ENCODE data around the gene SMIM34.
"Not testable (repeated sequence)": the region's sequence is repeated elsewhere in the genome, so short reads cannot be mapped to it uniquely, and the experiment has no call there.

GRCh38 chr21:34400522-34400921 is 23.2 kb downstream of the SMIM34 start:
- TF ChIP-seq, protein P1, sequence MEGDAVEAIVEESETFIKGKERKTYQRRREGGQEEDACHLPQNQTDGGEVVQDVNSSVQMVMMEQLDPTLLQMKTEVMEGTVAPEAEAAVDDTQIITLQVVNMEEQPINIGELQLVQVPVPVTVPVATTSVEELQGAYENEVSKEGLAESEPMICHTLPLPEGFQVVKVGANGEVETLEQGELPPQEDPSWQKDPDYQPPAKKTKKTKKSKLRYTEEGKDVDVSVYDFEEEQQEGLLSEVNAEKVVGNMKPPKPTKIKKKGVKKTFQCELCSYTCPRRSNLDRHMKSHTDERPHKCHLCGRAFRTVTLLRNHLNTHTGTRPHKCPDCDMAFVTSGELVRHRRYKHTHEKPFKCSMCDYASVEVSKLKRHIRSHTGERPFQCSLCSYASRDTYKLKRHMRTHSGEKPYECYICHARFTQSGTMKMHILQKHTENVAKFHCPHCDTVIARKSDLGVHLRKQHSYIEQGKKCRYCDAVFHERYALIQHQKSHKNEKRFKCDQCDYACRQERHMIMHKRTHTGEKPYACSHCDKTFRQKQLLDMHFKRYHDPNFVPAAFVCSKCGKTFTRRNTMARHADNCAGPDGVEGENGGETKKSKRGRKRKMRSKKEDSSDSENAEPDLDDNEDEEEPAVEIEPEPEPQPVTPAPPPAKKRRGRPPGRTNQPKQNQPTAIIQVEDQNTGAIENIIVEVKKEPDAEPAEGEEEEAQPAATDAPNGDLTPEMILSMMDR (IDR thresholded peaks at IDR 0.05; ENCODE audit: poor library complexity, severe bottlenecking) = not testable (repeated sequence)
- not testable (repeated sequence) for TF ChIP-seq EP300 (conservative IDR thresholded peaks at IDR 0.05; ENCODE audit: poor library complexity, severe bottlenecking); EZH2 (IDR thresholded peaks at IDR 0.05; ENCODE audit: borderline replicate concordance, insufficient read depth, low read length, poor library complexity, severe bottlenecking)
- TF ChIP-seq, protein P2, sequence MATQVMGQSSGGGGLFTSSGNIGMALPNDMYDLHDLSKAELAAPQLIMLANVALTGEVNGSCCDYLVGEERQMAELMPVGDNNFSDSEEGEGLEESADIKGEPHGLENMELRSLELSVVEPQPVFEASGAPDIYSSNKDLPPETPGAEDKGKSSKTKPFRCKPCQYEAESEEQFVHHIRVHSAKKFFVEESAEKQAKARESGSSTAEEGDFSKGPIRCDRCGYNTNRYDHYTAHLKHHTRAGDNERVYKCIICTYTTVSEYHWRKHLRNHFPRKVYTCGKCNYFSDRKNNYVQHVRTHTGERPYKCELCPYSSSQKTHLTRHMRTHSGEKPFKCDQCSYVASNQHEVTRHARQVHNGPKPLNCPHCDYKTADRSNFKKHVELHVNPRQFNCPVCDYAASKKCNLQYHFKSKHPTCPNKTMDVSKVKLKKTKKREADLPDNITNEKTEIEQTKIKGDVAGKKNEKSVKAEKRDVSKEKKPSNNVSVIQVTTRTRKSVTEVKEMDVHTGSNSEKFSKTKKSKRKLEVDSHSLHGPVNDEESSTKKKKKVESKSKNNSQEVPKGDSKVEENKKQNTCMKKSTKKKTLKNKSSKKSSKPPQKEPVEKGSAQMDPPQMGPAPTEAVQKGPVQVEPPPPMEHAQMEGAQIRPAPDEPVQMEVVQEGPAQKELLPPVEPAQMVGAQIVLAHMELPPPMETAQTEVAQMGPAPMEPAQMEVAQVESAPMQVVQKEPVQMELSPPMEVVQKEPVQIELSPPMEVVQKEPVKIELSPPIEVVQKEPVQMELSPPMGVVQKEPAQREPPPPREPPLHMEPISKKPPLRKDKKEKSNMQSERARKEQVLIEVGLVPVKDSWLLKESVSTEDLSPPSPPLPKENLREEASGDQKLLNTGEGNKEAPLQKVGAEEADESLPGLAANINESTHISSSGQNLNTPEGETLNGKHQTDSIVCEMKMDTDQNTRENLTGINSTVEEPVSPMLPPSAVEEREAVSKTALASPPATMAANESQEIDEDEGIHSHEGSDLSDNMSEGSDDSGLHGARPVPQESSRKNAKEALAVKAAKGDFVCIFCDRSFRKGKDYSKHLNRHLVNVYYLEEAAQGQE (IDR thresholded peaks at IDR 0.05; ENCODE audit: borderline replicate concordance) = not testable (repeated sequence)
